ENCODE results near the gene TNK2. TPM values are rescaled to one million over a fixed set of nuclear protein-coding genes. Genes with fewer than 3 reads are reported as not detected.

TNK2 gene
- total RNA-seq, 1 donor from 2014 or later = 56.7 TPM

DNA sequence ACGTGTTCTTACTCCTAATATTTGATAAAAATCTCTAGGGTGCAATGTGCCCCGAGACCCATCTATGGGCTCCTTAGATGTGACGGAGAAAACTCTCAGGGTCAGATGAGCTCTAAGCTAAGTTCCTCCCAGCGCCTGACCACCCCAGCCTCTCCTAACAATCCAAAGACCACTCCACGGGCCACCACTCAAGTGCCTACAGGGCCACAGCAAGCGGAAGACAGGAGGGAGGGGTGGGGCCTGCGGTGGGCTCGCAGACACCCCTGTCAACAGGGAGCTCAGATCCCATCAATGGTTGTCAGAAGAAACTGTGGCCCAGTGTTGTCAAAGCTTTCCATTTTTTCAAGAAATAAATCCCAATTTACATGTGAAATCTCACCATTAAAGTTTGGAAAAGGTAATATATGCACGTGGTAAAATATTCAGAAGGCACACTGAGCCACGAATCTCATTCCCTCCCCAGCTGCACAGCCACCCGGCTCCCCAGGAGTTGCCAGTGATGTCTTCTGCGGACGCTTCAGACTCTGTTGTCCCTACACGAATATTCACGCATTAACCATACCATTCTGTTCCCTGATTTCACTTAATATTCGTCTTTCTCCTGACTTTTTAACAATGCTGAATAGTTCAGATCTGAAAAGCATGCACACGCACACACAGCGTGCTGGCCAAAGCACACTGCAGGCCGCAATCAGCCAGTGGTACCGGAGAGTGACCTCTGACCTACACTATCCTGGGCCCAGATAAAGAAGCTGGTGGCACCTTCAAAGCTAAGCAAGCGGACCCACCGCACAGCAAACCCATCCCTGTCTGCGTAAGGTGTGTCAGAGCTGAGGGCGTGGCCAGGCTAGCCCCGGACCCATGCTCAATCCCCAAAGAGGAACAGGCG is 19.1 kb downstream of the TNK2 start:
- ATAC-seq = no peak
- intact Hi-C loops (cut with DNase I) = no loop called here

DNA sequence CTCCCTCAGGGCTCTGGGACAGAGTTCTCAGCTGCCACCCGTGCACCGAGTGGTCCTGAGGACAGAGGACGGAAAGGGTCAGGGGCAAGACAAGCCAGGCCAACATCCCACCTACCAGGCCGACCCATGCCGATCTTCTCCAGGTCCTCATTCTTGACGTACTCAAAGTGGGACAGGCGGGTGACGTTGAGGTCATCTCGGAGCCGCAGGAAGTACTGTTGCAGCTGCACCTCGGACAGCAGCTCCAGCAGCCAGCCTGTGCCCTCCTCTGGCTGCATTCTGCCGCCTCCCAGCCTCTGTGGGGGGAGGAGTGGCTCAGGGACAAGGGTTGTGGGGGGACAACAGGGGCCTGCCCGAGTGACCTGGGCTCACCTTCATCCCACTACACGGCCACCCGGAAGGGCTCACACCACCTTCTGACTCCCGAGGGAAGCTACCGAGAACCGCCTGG is 20.0 kb downstream of the TNK2 start:
- intact Hi-C loops (cut with DNase I) = no loop called here
- Histone ChIP-seq H3K9me3 (no peaks in the 10 kb centered on the region), H3K4me1 (peaks cover 38% of the 10 kb centered on the region), H3K27me3 (ENCODE audit: low read depth) (no peaks in the 10 kb centered on the region), H3K36me3 (peaks cover 34% of the 10 kb centered on the region), H3K4me3 (no peak overlapping the region), H3K27ac (no peak overlapping the region)
- no peak for ATAC-seq
- TF ChIP-seq, protein P1, sequence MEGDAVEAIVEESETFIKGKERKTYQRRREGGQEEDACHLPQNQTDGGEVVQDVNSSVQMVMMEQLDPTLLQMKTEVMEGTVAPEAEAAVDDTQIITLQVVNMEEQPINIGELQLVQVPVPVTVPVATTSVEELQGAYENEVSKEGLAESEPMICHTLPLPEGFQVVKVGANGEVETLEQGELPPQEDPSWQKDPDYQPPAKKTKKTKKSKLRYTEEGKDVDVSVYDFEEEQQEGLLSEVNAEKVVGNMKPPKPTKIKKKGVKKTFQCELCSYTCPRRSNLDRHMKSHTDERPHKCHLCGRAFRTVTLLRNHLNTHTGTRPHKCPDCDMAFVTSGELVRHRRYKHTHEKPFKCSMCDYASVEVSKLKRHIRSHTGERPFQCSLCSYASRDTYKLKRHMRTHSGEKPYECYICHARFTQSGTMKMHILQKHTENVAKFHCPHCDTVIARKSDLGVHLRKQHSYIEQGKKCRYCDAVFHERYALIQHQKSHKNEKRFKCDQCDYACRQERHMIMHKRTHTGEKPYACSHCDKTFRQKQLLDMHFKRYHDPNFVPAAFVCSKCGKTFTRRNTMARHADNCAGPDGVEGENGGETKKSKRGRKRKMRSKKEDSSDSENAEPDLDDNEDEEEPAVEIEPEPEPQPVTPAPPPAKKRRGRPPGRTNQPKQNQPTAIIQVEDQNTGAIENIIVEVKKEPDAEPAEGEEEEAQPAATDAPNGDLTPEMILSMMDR (IDR thresholded peaks at IDR 0.05) = no peak
- DNase-seq = no peak

More for the DNA sequence above, 19.1 kb downstream of the TNK2 start:
- Histone ChIP-seq H3K9me3 (no peaks in the 10 kb centered on the region), H3K27me3 (ENCODE audit: low read depth) (no peaks in the 10 kb centered on the region), H3K4me1 (peaks cover 46% of the 10 kb centered on the region), H3K4me3 (no peak overlapping the region), H3K27ac (no peak overlapping the region), H3K36me3 (peaks cover 26% of the 10 kb centered on the region)
- no peak for DNase-seq
- TF ChIP-seq, protein P1 (IDR thresholded peaks at IDR 0.05) = no peak

DNA sequence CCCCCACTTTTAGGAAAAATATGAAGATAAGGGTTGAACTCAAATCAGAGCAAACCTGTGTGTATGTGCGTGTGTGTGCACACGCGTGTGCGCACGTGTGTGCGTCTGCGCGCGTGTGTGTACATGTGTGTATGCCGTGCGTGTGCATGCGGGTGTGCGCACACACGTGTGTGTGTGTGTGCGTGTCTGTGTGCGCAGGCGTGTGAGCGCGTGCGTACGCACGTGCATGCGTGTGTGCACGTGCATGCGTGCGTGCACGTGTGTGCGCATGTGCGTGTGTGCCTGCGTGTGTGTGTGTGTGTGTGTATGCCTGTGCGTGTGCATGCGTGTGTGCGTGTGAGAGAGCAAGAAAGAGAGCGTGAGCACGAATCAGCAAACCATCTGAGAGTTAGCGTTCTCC is 20.7 kb downstream of the TNK2 start:
- no peaks in the 10 kb centered on the region for H3K27me3 ChIP-seq (ENCODE audit: low read depth)
- intact Hi-C loops (cut with DNase I) = no loop called here
- no peak for ATAC-seq
- no peaks in the 10 kb centered on the region for H3K9me3 ChIP-seq
- H3K36me3 ChIP-seq = peaks cover 41% of the 10 kb centered on the region
- TF ChIP-seq, protein P1 (IDR thresholded peaks at IDR 0.05) = no peak
- H3K27ac ChIP-seq = no peak overlapping the region
- H3K4me3 ChIP-seq = no peak overlapping the region
- no peak for DNase-seq
- peaks cover 31% of the 10 kb centered on the region for H3K4me1 ChIP-seq

DNA sequence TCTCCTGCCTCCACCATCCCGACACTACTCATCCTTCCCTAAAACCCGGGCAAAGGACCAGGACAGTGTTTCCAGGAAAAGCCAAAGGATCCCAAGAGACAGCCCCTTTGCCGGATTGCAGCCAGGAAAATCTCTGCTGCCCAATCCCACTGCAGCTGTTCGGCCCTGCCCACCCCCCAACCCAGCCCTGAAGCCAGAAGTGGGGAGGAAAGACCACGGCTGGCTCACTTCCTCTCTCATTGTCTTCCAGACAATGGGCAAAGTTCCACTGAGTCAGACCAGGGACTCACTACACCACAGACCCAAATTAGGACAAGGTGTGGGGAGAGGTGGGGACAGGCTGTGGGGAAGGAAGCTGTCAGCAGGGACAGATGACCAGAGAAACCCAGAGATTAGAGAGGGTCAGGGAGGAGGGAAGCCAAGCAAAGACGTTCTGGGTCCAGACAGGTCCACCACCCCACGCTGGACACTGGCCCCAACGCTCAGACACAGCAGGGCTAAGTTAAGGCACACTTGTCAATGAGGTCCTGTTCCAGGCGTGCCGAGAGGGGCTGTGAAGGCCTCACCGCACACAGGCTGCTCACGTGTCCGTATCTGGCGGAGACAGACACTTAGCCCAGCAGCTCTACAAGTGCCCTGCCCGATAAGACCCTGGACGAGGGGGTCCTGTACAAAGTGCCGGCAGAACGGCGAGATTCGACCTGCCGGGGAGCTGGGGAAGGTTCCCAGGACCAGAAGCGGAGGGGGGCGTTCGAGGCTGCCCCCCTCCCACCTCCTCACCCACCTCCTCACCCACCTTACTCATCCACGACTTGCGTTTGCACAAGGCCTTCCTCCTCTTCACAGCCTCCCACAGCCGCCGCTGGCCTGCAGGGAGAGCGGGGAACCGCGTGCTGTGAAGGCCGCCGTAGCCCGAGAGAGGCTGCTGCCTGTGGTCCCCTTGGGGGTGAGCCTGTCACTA is 21.9 kb downstream of the TNK2 start:
- ATAC-seq = peak; percentile 31 to 34
- H3K4me3 ChIP-seq = no peak overlapping the region
- H3K27me3 ChIP-seq (ENCODE audit: low read depth) = no peaks in the 10 kb centered on the region
- H3K4me1 ChIP-seq = peaks cover 19% of the 10 kb centered on the region
- peaks cover 52% of the 10 kb centered on the region for H3K36me3 ChIP-seq
- TF ChIP-seq, protein P1 (IDR thresholded peaks at IDR 0.05) = no peak
- intact Hi-C loops (cut with DNase I) = no loop called here
- no peaks in the 10 kb centered on the region for H3K9me3 ChIP-seq
- DNase-seq = no peak
- H3K27ac ChIP-seq = peak overlapping the region; percentile 67

All from lower lobe of right lung (tissue), 2 donors.